SH-SY5Y (cell line): ENCODE measurements around the gene CD2.

ENCODE experiments used
- GATA2 ChIP-seq: IDR thresholded peaks from 2 replicates; pipeline ENCODE4 v1.6.1; 2011; ENCODE audit warnings: mild to moderate bottlenecking, low read depth, low read length
- GATA3 ChIP-seq: IDR thresholded peaks from 2 replicates; pipeline ENCODE4 v1.6.1; 2011; ENCODE audit warnings: low read depth, mild to moderate bottlenecking, low read length, moderate library complexity

- TF ChIP-seq GATA3: no peak
- no peak for TF ChIP-seq GATA2
Observed at GRCh38 chr1:116807394-116808199, 53.4 kb downstream of the CD2 start.
